HG03521 (cell line): ENCODE measurements around the gene XIRP2.
"Not testable (repeated sequence)": the region's sequence is repeated elsewhere in the genome, so short reads cannot be mapped to it uniquely, and the experiment has no call there.

Experiments
- ATAC-seq: cut with Tn5 transposase; IDR thresholded peaks from one replicate; pipeline ENCODE4 v1.9.1; 2021; ENCODE audit warnings: mild to moderate bottlenecking, moderate library complexity; ENCODE audit not compliant: unreplicated experiment

The XIRP2 gene

DNA sequence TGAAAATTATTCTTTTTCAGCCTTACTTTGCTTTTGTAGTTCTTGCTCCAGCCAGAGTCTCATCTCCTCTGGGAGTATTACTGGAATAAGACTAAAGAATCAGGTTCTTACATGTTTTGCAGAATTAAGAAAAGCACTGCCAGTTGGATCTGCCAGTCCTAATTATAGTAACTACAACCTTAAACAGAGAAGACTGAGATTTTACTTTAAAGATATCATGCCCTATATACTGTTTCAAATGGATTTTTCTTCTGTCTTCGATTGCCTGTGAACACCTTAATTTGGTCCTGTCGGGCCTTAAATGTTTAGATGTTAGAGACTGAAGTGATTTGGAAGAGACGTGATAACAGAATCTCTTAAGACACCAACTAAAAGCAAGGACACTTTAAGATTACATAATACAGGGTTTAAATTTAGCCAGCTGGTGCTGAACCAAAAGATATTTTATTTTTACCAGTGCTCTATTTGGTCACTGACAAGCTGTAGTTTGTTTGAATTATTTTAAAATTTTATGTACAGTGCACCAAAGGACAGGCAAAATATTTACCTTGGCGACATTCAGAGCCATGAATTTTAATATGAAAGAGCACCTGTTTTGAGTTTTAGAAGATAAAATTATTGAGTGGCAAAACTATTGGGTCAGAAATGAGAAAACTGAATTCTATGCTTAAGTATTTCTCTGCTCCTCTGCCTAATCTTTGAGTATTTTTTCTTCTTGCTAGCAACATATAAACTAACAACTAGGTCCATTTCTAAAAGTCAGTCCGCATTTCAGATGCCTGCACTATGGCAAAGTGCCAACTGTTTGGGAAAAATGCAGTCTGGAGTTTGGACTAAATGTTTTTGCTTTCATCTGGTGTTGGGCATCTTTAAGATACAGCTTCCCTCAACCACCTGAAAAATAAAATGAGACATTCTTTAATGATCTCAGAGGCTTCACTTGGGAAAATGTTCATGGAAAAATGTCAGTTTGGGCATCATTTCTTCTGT is 300.0 kb downstream of the XIRP2 start:
- ATAC-seq, result no peak

DNA sequence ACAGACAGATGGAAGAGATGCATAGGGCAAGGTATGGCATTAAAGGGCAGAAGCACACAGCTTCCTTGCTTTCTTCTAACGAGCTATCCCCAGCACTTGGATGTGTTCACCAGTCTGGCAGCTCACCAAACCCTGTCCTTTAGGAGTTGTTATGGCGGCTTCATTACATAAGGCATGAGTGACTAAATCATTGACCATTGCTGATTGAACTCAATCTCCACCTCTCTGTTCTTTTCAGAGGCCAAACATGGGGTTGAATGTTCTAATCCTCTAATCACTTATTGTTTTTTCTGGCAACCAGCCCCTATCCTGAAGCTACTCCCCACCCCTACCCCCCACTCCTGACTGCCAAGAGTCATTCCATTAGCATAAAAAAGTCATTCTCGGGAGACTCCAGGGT is 301.8 kb downstream of the XIRP2 start:
- ATAC-seq, result no peak

DNA sequence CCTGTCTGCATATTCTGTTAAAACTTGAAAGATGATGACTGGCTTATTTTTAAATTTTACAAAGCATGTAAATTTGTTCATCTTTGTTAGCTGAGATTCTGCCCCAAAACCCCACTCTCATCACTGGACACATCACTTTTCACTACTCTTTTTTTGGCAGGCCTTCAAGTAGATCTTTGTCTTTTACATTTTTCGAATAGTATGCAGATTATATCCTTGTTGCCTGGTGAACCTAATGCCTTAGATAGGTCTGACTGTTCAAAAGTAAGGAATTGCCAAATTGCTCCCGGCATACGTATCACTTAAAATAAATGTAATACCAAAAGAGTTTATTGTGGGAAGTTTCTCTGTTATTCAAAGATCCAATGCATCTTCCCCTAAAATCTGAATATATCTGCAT is 303.3 kb downstream of the XIRP2 start:
- ATAC-seq, result no peak

DNA sequence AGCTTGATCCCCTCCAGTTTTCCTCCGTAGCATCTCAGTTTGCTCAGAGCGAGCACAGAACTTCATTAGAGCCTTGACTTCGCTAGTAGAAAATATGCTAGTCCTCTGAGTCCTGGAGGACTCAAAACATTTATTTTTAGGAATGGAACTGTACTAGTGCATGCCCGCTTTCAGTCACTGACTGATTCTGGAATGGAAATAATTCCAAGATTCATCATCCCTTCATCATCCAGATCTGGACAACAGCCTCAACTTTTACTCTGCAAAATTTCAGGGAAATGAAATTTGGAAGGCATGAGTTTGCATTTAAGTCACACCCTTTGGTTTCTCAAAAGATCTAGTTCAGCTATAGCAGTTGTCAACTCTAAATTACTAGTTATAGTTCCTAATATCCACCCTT is 304.6 kb downstream of the XIRP2 start:
- no peak for ATAC-seq

DNA sequence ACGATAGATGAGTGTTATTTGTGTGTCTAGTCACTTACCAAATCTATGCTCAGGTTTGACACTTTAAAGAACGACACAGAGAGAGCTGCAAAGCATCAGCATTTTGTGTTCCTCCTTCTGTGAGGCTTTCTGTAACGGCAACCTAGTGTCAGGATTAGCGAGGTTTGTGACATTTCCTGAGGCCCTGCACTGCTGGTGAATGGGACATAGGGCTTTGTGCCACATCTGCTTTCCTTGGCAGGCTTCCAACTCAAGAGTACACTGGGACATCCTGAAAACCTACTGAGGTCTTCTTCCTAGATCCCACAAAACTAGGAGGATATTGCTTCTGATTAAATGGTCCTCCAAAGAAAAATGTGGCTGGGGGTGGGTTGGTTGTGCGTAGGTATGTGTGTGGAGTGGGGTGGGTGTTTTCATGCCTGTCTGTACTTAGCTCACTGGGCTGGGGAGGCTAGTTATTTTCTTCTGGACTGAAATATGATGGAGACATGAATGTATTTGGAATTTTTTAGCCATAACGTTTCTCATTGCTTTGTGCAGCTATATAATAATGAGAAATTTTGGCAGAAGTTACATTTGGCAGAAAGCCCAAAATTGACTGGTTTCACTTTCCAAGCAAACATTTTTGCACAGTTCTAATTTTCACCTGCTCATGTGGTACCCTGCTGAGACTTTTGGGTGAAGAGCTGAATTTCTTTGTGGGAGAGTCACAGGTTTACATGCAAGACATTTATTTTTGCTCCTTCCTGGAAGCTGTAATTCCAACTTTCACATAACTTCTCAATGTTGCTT is 308.4 kb downstream of the XIRP2 start:
- ATAC-seq, result no peak

DNA sequence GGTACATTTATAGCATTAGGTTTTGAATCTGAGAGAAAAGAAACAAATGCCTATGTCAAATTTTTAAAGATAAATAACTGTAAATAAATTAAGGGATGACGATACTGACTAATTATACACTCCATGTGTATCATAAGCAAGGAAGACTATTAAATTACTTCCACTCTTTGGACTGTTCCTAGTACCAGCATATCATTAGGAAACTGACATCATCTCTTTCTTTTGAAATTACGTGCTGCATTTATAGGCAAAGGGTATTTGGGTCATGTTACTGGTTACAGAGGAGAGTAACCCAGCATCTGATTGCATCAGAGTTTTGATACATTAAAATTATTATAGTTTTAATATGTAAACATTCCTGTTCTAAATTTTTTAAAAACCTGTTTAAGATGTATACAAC is 309.7 kb downstream of the XIRP2 start:
- no peak for ATAC-seq

DNA sequence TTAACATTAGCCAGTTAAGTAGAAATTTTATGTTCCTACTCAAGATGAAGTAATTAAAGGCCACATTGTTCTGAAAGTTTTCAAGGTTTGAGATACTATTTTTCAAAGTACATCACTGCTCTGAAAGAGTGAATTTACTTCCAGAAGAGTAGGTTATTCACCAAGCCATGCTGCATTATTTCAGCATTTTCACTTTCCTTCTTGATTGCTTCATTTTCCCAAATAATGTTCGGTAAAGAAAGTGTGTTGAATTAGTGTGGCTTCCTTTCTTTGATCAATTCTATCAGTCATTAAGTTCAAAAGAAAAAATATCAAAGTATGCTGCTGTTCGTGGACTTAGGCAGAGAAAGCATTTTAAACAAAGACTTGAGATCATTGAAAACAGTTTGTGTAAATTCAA is 310.3 kb downstream of the XIRP2 start:
- ATAC-seq, result no peak

DNA sequence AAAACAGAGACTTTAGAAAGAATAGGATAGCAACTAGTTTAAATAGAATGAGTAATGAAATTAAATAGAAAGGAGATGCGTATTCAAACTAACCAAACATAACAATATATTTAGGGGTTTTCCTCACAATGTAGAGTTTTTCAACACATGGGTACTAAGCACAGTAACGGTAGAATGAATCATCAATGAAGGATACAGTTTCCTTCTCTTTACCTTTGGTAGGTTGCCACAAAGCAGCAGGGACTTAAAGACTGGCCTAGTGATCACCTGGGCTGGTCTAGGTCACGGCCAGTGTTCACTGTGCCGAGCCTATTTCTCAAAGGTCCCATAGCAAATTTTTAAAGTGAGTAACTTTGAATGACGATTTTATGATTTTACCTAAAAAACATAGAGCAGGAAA is 311.7 kb downstream of the XIRP2 start:
- no peak for ATAC-seq

DNA sequence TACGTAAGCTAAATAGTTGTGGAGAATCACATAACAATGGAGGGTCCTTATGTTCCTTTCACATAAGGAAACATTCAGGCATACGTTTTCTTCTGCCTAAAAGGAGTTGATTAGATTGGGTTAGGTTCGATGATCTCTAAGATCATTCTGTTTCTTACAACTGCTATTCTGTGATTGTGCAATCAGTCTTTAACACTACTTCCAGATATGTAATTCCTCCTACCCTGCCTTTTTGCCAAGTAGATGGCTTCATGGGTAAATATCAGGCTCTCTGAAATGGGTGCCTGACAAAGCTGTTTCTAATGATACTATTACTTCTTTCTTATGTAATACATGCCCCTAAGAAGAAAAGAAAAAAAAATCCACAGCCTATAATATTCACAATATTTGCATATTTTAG is 321.5 kb downstream of the XIRP2 start:
- no peak for ATAC-seq

DNA sequence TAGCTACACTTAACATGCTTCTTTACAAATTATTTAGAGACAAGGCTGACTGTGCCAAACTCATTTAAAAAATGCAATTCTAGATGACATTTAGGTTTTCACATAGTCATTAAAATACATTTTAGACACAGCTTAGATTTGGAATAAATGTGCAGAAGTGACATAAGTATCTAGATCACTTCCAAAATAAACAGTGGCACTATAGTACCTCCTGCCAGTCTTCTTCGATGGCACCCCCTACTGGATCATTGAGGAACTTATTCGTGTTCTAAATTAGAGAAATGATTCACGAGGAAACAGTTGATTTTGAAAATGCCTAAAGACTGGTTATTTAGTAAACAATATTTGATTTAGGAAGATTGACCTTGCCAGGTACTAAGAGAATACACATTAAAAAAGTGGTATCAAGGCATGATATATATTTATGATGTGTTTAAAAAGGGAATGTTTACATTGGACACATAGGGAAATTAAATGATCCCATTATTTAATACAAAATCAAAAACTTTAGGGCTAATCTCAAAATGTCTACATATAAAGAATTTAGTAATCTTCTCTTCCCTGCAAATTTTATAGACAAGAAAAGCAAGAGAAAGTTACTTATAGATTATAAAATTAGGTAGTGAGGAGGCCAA is 323.9 kb downstream of the XIRP2 start:
- peak; percentile 84 for ATAC-seq

DNA sequence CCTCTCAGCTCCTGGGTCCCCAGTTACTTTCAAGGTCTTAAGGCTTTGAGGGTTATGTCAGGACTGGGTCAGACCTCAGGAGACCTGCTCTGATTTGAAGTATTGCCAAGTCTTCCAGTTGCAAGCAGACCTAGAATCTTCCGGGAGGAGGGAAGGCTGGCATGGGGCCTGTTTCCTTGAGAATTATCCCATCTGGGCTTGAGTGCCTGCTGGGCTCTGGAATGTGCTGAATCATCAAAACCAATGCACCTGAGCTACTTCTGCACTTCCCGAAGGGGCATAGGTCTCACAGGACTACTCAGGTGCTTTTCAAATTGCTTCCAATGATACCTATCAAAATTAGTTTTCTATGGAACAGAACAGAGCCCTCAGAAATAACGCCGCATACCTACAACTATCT is 327.3 kb downstream of the XIRP2 start:
- no peak for ATAC-seq

DNA sequence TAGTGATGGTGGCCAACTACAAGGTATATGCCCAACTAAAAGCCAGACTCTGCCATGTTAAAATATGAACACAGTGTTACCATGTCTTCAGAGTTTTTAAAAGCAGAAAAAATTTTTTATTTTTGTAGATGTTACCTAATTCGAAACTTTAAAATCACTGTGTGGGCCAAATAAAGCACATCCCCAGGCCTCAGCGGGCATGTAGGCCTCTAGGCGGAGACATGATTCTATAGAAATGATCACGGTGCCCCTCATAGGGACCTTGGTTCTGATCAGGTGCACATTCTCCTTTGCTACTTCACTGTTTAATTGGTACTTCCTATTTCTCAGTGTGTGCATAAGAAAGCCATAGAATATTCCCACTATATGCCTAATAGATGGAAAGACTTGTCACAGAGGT is 349.2 kb downstream of the XIRP2 start:
- ATAC-seq, result no peak

DNA sequence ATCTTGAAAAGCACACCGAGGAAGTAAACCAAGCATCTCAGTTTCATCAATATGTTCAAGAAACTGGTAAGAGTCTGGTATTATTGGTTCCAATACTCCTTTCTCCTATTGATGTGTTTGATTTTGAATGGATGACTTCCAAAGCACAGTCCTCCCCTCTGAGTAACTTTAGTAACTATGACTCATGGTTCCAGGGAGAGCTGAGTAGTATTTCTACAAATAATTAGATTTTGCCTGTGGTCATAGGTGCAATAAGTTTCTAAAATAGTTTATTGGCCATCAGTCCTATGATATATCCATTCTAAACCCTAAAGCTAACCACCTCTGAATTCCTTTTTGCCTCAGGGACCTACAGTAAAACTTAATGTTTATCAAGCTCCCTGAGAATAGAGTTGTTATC is 352.4 kb downstream of the XIRP2 start:
- ATAC-seq, result no peak

DNA sequence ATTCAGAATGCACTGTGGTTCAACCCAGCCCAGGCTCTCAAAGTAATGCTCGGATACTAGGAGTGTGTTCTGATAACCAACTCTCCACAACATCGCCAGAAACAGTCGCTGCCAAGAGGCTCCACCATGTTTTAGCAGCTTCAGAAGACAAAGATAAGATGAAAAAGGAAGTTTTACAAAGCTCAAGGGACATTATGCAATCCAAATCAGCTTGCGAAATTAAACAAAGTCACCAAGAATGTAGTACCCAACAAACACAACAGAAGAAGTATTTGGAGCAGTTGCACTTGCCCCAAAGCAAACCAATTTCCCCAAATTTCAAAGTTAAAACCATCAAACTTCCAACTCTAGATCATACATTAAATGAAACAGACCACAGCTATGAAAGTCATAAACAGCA is 360.9 kb downstream of the XIRP2 start:
- no peak for ATAC-seq

DNA sequence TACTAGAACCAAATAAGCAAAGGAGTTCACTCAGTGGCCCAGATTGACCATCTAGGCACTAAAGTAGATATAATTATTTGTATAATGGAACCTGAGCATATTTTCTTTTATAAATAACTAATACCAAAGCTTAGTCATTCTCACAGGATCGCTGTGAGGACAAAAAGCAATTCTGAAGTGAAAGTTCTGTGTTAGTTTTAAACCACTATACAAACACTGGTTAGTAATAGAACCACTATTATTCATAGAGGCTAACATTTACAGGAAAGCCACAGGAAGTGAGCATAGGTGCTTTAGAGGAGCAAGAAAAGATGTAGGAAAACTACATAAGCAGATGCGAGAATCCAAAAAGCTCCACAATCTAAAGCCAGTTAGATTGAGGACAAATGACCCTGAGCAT is 364.7 kb downstream of the XIRP2 start:
- no peak for ATAC-seq

DNA sequence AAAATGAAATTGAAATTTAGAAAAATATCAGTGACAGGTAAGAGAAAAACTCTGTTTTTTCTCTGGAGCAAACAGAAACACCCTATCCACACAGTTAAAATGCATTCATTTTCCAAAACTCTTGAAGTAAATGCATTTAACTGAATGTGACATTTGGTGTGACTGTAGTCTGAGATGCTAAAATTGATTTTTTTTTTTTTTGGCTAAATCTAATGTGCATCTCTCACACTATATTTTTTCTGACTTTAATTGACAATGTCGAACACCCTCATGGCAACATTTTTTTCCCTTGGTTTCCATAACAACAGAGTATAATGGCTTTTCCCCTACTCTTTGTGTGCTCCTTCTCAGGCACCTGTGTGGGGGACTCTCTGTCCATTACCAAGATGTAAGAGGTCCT is 366.4 kb downstream of the XIRP2 start:
- no peak for ATAC-seq

DNA sequence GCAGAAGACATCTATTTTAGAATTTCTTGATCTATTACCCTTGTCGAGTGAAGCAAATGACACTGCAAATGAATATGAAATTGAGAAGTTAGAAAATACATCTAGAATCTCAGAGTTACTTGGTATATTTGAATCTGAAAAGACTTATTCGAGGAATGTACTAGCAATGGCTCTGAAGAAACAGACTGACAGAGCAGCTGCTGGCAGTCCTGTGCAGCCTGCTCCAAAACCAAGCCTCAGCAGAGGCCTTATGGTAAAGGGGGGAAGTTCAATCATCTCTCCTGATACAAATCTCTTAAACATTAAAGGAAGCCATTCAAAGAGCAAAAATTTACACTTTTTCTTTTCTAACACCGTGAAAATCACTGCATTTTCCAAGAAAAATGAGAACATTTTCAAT is 370.4 kb downstream of the XIRP2 start:
- no peak for ATAC-seq

DNA sequence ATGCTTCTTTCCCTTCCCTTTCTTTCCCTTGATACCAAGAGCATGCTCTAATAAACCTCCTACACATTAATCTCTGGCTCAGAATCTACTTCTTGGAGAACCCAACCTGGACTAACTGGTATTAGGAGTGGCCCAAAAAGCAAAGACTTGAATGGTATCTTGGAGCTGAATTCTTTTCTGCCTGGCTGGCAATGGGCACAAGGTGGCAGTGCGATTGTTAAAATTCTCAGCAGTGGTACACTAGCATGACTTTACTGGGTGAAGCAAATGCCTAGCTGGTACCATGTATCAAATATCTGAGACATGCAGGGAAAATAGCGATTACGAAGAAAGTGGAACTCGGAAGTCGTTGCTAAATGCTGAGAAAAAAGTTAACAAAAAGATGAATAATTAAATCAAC is 376.1 kb downstream of the XIRP2 start:
- ATAC-seq, result no peak

DNA sequence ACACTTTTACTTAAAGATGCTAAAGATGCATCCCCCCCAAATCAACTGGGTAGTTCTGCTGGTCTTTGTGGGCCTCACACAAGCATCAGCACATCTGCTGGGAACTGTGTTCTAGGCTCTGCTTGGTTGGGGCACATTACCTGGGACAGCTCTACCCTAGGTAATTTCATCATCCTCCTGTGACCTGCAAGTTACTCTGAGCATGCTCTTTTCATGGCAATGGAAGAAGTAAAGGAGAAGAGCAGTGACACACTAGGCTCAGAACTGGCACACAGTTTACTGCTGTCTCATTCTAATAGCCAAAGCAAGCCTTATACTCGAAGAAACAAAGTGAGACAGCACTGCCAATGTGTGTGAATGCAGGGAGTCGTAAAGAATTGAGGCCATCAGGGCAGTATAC is 376.7 kb downstream of the XIRP2 start:
- no peak for ATAC-seq

DNA sequence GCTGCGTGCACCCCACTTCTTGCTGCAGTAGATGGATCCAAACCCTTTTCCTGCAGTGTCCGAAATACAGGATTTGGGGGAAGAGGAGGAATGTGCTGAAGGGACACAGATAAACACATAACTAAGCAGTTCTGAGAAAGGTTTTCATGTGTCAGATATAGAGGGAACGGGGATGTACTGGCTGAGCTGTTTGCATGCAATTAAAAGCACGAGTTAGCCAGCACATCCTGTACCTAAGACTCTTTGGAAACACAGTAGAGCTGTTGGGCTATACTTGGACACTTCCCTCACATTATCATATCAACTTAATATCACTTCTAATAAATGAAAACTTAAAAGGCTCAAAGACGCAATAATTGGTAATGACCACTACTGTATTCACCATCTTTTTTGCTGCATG is 377.4 kb downstream of the XIRP2 start:
- no peak for ATAC-seq

DNA sequence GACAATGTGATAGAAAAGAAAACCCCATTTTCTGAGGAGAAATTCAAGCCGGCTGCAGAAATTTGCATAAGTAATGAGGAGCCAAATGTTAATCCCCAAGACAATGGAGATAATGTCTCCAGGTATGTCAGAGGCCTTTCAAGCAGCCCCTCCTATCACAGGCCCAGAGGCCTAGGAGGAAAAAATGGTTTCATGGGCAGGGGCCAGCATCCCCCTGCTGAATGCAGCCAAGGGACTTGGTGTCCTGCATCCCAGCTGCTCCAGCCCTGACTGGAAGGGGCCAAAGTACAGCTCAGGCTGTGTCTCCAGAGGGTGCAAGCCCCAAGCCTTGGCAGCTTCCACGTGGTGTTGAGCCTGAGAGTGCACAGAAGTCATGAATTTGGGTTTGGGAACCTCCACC is 380.0 kb downstream of the XIRP2 start:
- ATAC-seq, result not testable (repeated sequence)

DNA sequence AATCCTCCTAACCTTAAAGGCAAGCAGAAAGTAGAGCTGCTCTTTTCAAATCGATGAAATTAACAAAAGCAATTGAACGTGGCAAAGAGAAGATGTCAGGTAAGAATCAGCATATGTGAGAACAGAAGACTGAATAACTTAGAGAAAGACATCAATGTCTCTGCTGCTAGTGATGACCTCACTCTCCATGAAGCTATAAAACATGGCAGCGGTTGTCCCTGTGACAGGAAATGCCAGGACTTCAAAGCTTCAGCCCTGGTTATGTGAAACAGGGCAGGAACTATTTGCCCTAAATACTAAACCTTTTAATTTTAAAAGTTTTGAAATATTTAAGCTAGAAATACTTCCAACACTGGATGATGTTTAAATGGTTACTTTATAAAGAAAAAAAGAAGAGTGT is 383.7 kb downstream of the XIRP2 start:
- no peak for ATAC-seq
